Measurements from ENCODE around the gene LYZL1.

DNA sequence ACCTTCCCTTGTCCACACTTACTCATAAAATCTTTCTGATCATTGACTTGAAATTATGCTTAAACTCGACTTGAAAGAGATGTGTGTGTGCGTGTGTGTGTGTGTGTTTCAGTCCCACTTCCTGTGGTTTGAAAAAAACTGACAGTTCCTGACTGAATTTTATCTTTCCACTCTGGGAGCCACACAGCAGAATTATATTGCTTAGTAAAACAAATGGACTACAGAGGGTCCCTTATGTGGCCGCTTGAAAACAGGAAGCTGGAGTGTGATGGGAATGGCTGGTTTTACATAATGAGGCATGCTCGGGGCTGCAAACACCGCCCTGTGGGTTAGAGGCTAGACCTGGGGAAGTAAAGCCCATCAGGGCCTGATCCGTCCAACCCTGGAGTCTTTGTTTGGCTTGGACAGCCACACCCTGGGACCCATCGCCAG lies 54.8 kb downstream of the LYZL1 start:
- TF ChIP-seq, protein P1, sequence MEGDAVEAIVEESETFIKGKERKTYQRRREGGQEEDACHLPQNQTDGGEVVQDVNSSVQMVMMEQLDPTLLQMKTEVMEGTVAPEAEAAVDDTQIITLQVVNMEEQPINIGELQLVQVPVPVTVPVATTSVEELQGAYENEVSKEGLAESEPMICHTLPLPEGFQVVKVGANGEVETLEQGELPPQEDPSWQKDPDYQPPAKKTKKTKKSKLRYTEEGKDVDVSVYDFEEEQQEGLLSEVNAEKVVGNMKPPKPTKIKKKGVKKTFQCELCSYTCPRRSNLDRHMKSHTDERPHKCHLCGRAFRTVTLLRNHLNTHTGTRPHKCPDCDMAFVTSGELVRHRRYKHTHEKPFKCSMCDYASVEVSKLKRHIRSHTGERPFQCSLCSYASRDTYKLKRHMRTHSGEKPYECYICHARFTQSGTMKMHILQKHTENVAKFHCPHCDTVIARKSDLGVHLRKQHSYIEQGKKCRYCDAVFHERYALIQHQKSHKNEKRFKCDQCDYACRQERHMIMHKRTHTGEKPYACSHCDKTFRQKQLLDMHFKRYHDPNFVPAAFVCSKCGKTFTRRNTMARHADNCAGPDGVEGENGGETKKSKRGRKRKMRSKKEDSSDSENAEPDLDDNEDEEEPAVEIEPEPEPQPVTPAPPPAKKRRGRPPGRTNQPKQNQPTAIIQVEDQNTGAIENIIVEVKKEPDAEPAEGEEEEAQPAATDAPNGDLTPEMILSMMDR (conservative IDR thresholded peaks at IDR 0.05): no peak
- TF ChIP-seq EZH2 (IDR thresholded peaks at IDR 0.05; ENCODE audit: low read depth): no peak
